NCI-H2081 (cell line): ENCODE measurements around the gene CLEC1B.
"Not testable (repeated sequence)": the region's sequence is repeated elsewhere in the genome, so short reads cannot be mapped to it uniquely, and the experiment has no call there.

Experiments
- DNase-seq, 2 experiments: peaks; one replicate each; lab custom pipeline; 2025; lab: John Stamatoyannopoulos, UW

The CLEC1B gene

DNA sequence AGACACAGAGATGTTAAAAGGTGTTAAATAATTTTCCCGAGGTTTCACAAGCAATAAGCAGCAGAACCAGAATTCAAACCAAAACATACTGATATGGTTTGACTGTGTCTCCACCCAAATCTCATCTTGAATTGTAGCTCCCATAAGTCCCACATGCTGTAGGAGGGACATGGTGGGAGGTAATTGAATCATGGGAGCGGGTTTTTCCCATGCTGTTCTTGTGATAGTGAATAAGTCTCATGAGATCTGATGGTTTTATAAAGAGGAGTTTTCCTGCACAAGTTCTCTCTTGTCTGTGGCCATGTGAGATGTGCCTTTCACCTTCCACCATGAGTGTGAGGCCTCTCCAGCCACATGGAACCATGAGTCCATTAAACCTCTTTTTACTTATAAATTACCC lies 24.2 kb downstream of the CLEC1B start:
- not testable (repeated sequence) for DNase-seq

DNA sequence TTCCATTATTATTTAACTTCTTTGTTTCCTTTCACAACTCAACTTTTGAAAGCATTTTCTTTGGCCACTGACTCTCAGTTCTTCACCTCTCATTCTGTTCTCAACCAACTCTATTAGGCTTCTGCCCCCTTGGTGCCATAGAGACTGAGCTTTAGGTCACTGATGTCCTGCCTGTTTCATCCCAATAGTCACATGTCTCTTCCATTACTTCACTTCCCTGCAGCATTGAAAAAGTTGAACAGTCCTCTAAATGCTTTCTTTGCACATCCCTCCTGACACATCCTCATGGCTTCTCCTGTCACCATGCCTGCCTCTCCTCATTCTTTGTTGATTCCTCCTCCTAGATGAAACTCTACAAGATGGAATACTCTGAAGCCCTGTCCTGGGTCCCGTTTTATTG lies 25.0 kb downstream of the CLEC1B start:
- DNase-seq: no peak

DNA sequence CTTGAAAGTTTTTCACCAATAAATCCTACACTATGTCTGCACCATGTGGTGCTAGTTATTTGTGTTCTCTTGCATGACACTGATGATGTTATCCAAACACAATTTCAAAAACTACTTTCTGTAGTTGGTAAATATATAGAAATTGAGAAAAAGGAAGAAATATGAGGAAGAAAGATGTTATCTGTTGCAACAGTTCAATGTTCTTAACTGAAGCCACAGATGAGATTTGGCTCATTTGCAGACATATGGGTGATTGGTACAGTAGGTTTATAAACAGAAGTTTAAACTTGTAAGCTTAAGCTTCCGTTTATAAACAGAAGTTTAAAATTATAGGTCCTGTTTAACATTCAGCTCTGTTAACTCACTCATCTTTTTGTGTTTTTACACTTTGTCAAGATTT lies 27.7 kb downstream of the CLEC1B start, which contains the start of gene CLEC12A:
Gene CLEC12A (plus strand): TSS at position 229 of the 400 bp plus-strand sequence. CDS start 188 bp downstream, outside the sequence.
- no peak for DNase-seq

DNA sequence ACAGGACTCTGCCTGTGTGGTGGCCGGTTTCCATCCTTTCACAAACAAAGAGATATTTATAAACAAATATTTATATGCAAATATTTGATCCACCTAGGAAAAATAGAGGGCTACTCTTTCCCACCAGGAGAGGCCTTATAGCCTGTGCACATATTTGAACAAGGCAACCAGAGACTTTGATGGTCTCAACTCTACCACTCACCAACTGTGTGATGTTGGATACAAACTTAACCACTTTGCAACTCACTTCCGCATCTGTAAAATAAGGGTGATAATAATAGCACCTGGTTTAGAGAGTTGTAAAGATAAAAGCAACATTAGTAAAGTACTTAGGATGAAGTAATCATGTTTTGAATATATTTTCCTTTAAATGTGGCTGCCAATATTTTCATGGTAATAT lies 29.2 kb downstream of the CLEC1B start:
- no peak for DNase-seq

DNA sequence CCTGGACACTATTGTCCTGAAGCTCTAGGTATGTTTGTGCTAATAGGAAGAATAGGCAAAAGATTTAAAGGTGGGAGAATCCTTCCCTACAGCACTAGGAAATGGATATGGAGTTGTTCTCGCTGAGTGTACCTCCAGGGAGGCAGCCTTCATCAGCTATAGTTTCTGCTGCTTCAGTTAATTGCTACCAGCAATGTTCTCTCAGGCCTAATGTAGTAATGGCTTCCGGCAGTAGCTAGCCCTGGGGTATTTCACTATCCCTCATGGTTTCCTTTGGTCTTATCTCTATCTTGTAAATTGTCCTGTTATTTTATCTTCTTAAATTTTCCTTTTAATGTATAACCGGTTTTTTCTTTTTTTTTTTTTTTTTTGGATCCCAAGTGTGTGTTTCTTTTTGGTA lies 37.0 kb downstream of the CLEC1B start:
- DNase-seq: no peak

DNA sequence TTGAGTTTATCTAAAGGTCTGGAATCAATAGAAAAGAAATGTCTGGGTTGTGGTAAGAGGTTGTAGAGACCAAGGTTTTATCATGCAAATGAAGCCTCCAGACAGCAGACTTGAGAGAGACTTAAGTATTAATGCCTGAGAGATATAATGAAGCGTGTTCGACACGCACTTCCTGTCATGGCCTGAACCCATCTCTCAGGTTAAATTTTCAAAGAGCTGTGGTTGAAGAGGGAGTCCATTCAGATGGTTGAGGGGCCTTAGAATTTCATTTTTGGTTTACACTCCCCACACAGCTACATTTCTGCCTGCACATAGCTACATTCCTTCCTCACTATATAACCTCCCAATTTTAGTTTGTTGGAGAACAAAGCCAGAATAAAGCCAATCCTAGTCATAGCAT lies 37.8 kb downstream of the CLEC1B start:
- no peak for DNase-seq

DNA sequence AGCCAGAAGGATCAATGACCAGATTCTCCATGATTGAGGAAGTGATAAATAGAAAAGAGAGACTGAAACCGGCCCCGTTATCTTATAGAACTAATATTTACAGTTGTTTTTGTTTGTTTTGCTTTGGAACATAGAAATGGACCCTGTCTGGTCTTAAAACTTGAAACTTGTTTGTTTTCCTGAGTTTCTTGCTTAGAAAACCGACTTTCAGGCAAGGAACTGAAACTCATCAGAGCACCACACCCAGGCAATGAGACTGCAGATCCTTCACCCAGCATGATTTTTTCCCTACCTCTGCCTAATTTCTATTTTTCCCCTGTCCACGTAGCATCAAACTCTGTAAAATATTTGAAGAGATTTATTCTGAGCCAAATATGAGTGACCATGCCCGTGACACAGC lies 38.3 kb downstream of the CLEC1B start:
- DNase-seq: no peak

DNA sequence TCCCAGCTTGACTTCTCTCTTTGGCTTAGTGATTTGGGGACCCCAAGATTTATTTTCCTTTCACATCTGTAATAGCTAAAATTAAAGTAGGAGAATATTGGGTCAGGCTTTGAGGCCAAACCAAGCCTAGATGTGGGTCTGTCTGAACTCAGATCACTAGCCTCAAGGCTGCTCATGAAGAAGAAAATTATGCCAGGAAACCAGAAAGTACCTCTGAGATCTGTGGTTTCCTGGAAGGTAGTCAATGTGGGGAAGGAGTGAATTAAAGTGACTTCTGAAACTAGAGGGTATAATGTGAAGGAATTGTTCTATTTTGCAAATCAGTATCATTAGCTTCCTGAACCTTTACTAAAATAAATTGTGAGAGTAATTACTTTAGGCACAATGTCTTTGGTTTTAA lies 41.1 kb downstream of the CLEC1B start:
- no peak for DNase-seq

DNA sequence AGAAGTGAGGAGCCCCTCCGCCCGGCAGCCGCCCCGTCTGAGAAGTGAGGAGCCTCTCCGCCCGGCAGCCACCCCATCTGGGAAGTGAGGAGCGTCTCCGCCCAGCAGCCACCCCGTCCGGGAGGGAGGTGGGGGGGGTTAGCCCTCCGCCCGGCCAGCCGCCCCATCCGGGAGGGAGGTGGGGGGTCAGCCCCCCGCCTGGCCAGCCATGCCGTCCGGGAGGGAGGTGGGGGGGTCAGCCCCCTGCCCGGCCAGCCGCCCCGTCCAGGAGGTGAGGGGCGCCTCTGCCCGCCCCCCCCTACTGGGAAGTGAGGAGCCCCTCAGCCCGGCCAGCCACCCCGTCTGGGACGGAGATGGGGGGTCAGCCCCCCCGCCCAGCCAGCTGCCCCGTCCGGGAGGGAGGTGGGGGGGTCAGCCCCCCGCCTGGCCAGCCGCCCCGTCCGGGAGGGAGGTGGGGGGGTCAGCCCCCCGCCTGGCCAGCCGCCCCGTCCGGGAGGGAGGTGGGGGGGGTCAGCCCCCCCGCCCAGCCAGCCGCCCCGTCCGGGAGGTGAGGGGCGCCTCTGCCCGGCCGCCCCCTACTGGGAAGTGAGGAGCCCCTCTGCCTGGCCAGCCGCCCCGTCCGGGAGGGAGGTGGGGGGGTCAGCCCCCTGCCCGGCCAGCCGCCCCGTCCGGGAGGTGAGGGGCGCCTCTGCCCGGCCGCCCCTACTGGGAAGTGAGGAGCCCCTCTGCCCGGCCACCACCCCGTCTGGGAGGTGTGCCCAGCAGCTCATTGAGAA lies 45.8 kb downstream of the CLEC1B start:
- not testable (repeated sequence) for DNase-seq

DNA sequence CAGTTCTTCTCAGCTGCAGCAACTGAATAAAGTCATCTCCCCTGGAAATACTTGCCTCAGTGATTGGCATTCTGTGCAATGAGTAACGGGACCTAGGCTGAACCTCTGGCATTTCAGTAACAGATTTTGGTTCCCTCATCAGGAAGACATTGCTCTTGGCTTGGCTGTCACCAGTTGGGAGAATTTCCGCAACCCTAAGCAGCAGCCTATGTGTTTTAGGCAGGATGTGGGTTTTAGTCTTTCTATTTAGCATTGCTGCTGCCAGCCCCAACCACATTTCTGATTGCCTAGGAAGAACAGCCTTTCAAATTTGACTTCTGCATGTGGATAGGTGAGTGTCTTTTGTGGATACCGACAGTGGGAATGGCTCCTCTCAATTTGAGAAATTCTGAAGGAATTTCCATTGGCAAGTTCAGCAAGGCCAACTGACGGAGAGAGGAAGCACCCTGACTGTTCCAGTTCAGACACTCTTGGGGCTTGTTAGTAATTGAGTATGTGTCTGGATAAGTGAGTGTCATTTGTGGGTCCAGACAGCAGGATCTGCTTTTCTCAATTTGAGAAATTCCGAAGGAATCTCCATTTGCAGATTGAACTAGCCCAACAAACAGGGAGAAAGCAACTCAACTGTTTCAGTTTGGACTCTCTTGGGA lies 47.8 kb downstream of the CLEC1B start:
- DNase-seq: no peak

DNA sequence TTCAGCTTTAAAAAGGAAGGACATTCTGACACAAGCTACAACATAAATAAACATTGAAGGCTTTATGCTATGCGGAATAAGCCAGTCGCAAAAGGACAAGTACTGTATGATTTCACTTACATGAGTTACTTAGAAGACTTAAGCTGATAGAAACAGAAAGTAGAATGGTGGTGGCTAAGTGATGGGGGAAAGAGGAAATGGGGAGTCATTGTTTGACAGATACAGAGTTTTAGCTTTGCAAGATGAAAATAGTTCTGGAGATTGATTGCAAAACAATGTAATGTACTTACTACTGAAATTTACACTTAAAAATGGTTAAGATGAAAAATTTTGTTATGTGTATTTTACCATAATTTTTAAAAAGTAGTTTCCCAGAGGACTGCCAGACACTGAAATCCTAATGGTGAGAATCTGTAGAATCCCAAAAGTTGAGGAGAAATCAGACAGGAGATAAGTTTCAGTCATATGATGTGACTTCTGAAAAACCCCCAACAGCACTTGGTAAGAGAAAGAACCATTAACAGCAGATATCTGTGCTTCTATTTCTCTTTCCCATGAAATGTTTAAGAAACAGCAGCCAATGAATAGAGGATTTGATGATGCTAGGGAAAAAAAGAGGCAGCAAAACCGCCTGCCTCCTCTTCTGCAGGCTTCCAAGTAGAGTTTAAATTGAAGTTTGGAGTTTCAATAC lies 50.2 kb downstream of the CLEC1B start:
- no peak for DNase-seq

DNA sequence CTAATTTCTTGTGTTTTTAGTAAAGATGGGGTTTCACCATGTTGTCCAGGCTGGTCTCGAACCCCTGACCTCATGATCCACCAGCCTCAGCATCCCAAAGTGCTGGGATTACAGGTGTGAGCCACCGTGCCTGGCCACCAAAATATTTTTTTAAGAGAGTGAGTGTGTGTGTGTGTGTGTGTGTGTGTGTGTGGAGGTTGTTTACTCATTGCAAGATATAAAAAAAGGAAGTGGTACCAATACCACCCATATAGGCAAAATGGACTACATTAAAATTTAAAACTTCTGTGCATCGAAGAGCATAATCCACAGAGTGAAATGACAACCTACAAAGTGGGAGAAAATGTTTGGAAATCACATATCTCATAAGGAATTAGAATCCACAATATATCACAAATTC lies 51.2 kb downstream of the CLEC1B start:
- no peak for DNase-seq

DNA sequence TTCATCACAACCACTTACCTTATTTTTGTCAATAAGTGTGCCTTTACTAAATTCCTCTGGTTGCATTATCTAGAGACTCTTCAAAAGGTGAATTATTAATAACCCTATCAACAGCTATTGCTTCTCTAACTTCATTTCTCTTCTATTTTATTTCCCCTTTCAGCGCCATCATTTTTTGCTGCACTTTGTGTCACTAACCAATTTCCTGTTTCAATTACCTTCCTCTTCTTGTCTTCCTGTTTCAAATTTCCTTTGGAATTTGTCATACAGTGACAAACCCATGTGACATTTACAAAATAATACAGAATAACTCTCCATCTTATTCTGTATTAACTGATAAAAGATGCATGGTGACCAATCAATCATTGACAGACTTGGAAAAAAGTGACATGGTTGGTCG lies 54.5 kb downstream of the CLEC1B start:
- DNase-seq: no peak

DNA sequence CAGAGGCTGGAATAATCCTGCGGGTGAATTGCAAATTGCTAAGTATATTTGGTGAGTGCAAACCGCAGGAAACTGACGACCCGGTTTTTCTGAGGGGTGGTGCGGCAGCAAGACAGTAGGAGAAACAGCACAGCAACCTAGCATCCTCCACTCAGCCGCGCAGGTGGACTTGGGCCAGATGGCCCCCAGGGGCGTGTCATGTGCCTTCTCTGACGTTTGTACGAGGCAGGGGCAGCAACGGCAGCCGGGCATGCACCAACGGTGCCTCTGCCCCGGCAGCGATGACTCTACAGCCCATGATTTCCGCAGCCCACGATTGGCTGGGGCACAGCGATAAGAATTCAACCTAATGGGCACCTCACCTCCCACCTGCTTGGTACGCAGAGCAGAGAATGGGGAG lies 55.7 kb downstream of the CLEC1B start:
- DNase-seq: no peak
